Ascending aorta (tissue), 2 donors: Measurements from ENCODE around the gene LRRC40. TPM values are rescaled to one million over a fixed set of nuclear protein-coding genes. Genes with fewer than 3 reads are reported as not detected.
"Not testable (repeated sequence)": the region's sequence is repeated elsewhere in the genome, so short reads cannot be mapped to it uniquely, and the experiment has no call there.

ENCODE experiments used
- DNase-seq, 2 donors: peaks; one replicate each; pipeline ENCODE4 v3.0.0-alpha.2; 2019; ENCODE audit warnings: low spot score in 2 of 2
- H3K27ac ChIP-seq, 2 donors: fragments of 200-600 bp; sonication (generic); one replicate each; pipeline ENCODE4 v1.5.1; 2016 to 2017; ENCODE audit warnings: mild to moderate bottlenecking in 1 of 2
- H3K27me3 ChIP-seq: fragments of 200-600 bp; sonication (generic); one replicate; pipeline ENCODE4 v1.5.1; 2017
- H3K36me3 ChIP-seq, 2 donors: fragments of 200-600 bp; sonication (generic); one replicate each; pipeline ENCODE4 v1.5.1; 2016
- H3K4me1 ChIP-seq, 2 donors: fragments of 200-600 bp; sonication (generic); one replicate each; pipeline ENCODE4 v1.5.1; 2016 to 2017; ENCODE audit warnings: mild to moderate bottlenecking in 1 of 2
- H3K4me3 ChIP-seq, 2 donors: fragments of 200-600 bp; sonication (generic); one replicate each; pipeline ENCODE4 v1.5.1; 2016 to 2017; ENCODE audit warnings: mild to moderate bottlenecking in 1 of 2
- H3K9me3 ChIP-seq, 2 donors: fragments of 200-600 bp; sonication (generic); one replicate each; pipeline ENCODE4 v1.5.1; 2016
- intact Hi-C: fragments of 100-400 bp; cut with DNase I; formaldehyde crosslinking; loops from one replicate; pipeline ENCODE4 v1.15.1; 2023
- total RNA-seq: library from RNA; depleted of rRNA; stranded (reverse); fragments of >200 nt; gene quantifications from one replicate; pipeline ENCODE4 v1.1.0, GENCODE V29; 2016
- TF ChIP-seq, protein P1 (sequence below), 3 experiments: fragments of 200-600 bp in 2 of 3; fragments of 450-650 bp in 1 of 3; sonication (generic) in 2 of 3; IDR thresholded peaks; one replicate each; pipeline ENCODE4 v1.5.1; 2016 to 2019; ENCODE audit warnings: antibody characterized with exemption in 3 of 3, mild to moderate bottlenecking in 1 of 3, moderate library complexity in 1 of 3

LRRC40 gene
- total RNA-seq, 1 donor from 2014 or later = 10.6 TPM

DNA sequence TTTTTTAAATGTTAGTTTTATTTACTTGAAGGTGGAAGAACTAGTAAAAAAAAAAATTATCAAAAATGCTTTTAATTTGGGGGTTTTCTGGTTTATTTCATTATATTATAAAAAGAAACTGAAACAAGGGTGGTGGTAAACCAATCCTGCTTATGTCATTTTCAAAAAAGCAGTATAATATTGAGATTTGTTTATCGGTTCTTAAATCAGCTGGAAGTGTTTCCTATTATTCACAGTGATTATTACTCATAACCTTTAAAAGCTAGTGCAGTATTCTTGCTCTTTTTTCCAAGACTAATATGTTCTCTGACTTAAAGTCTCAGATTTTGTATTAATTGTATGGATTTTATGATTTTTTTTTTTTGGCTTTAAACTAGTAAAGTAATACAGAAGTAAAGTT is 5.4 kb upstream of the LRRC40 start:
- Histone ChIP-seq H3K27me3 (no peaks in the 10 kb centered on the region), H3K9me3 (no peaks in the 10 kb centered on the region), H3K4me1 (peaks cover 0 to 22% of the 10 kb centered on the region in 2 donors), H3K27ac (no peak overlapping the region), H3K4me3 (no peak overlapping the region), H3K36me3 (peaks cover 0 to 28% of the 10 kb centered on the region in 2 donors)
- TF ChIP-seq, protein P1, sequence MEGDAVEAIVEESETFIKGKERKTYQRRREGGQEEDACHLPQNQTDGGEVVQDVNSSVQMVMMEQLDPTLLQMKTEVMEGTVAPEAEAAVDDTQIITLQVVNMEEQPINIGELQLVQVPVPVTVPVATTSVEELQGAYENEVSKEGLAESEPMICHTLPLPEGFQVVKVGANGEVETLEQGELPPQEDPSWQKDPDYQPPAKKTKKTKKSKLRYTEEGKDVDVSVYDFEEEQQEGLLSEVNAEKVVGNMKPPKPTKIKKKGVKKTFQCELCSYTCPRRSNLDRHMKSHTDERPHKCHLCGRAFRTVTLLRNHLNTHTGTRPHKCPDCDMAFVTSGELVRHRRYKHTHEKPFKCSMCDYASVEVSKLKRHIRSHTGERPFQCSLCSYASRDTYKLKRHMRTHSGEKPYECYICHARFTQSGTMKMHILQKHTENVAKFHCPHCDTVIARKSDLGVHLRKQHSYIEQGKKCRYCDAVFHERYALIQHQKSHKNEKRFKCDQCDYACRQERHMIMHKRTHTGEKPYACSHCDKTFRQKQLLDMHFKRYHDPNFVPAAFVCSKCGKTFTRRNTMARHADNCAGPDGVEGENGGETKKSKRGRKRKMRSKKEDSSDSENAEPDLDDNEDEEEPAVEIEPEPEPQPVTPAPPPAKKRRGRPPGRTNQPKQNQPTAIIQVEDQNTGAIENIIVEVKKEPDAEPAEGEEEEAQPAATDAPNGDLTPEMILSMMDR (IDR thresholded peaks at IDR 0.05) = no peak
- intact Hi-C loops = no loop called here
- DNase-seq = no peak

DNA sequence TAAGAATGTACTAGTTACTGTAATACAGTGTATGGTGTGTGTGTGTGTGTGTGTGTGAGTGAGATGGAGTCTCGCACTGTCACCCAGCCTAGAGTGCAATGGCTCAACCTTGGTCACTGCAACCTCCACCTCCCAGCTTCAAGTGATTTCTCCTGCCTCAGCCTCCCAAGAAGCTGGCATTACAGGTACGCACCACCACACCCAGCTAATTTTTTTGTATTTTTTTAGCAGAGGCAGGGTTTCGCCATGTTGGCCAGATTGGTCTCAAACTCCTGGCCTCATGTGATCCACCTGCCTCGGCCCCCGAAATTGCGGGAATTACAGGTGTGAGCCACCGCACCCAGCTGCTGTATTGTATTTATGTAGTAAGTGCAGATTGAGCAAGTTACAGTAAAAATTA is 2.9 kb upstream of the LRRC40 start:
- DNase-seq = no peak
- no peak overlapping the region for H3K27ac ChIP-seq
- no peaks in the 10 kb centered on the region for H3K9me3 ChIP-seq
- TF ChIP-seq, protein P1 (IDR thresholded peaks at IDR 0.05) = no peak
- H3K4me3 ChIP-seq = no peak overlapping the region
- H3K4me1 ChIP-seq = peaks cover 0 to 28% of the 10 kb centered on the region in 2 donors
- intact Hi-C loops = loop anchor here (5.0 to 10.0 kb wide), 3 partner anchors 144 to 1973 kb away; partner anchors contain the start of genes ANKRD13C, CTH and WLS
- H3K36me3 ChIP-seq = peaks cover 0 to 20% of the 10 kb centered on the region in 2 donors
- no peaks in the 10 kb centered on the region for H3K27me3 ChIP-seq

DNA sequence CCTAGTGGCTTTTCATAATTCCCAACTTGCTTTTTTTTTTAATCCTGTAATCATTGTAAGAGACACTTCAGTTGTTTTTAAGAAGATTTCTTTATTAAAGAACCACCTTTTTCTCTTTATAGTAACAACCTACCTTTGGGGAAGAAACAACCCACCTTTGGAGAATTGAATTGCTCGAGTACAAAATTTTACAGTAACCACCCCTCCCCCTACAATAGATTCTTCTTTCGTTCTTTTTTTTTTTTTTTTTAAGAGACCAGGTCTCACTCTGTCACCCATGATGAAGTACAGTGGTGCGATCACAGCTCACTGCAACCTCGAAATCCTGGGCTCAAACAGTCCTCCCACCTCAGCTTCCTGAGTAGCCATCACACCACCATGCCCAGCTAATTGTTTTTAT is 2.1 kb upstream of the LRRC40 start:
- no peak overlapping the region for H3K4me3 ChIP-seq
- peaks cover 0 to 14% of the 10 kb centered on the region in 2 donors for H3K36me3 ChIP-seq
- intact Hi-C loops = loop anchor here (5.0 to 10.0 kb wide), 3 partner anchors 145 to 1973 kb away; partner anchors contain the start of genes ANKRD13C, CTH and WLS
- TF ChIP-seq, protein P1 (IDR thresholded peaks at IDR 0.05) = no peak
- H3K4me1 ChIP-seq = peaks cover 0 to 28% of the 10 kb centered on the region in 2 donors
- H3K27ac ChIP-seq = no peak overlapping the region
- H3K27me3 ChIP-seq = no peaks in the 10 kb centered on the region
- no peaks in the 10 kb centered on the region for H3K9me3 ChIP-seq
- DNase-seq = no peak

DNA sequence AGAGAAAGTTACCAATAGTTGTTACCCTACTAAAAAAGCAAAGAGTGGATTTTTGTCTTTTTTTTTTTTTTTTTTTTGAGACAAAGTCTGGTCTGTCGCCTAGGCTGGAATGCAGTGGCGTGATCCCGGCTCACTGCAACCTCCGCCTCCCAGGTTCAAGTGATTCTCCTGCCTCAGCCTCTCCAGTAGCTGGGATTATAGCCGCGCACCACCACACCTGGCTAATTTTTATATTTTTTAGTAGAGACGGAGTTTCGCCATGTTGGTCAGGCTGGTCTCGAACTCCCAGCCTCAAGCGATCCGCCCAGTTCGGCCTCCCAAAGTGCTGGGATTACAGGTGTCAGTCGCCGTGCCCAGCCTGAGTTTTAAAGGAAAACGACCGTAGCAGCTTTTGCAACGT is 1.5 kb upstream of the LRRC40 start:
- not testable (repeated sequence) for H3K9me3 ChIP-seq, H3K27me3 ChIP-seq, DNase-seq
- Histone ChIP-seq H3K36me3 (peaks cover 0 to 11% of the 10 kb centered on the region in 2 donors), H3K27ac (peak overlapping the region in 1 of 2 donors; percentile 94), H3K4me3 (peak overlapping the region; percentile 72 to 82), H3K4me1 (peaks cover 0 to 28% of the 10 kb centered on the region in 2 donors)
- intact Hi-C loops = loop anchor here (5.0 to 10.0 kb wide), 3 partner anchors 145 to 1972 kb away; partner anchors contain the start of genes ANKRD13C, CTH and WLS

DNA sequence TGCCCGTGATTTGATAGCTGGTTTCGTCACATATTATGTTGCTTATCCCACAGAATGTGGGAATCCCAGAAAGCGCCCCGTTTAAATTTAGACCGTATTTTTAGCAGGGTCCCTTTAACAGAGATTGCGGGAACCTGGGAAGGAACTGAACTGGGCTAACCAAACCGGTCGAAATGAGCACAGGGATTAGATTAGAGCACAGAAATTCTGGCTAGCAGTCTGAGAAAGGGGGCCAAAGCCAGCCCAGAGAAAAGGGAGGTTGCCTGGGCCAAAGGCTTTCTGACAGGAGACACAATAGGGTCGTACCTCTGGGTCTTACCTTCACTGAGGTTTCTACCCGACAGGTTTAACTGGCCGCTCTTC is 327 bp downstream of the LRRC40 start:
- TF ChIP-seq, protein P1 (IDR thresholded peaks at IDR 0.05) = no peak
- Histone ChIP-seq H3K4me3 (peak overlapping the region; percentile 72 to 82), H3K36me3 (peaks cover 0 to 11% of the 10 kb centered on the region in 2 donors), H3K27ac (peak overlapping the region; percentile 85 to 94), H3K27me3 (no peaks in the 10 kb centered on the region), H3K9me3 (no peaks in the 10 kb centered on the region), H3K4me1 (peaks cover 0 to 25% of the 10 kb centered on the region in 2 donors)
- intact Hi-C loops = loop anchor here (1.0 to 10.0 kb wide), 5 partner anchors 16 to 1970 kb away; partner anchors contain the start of genes ANKRD13C, CTH, SRSF11 and WLS
- DNase-seq = no peak

DNA sequence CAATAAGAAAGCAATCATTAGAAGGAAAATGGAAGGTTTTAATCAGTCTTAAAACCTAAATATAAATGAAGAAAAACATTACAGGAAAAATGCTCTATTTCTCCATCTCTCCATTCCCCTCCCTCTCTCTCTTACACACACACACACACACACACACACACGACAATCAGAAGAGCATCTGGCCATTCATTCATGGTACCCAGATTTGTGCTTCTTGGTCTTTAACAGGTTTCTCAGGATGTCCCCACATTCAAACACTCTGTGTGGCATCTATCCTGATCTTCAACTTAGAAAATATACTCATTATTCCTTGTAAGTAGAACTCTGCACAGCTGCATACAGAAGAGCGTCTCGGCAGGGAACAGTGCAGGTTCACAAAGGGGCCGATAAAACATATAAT is 779 bp downstream of the LRRC40 start:
- Histone ChIP-seq H3K27me3 (no peaks in the 10 kb centered on the region), H3K27ac (peak overlapping the region; percentile 85 to 94), H3K4me3 (peak overlapping the region; percentile 72 to 82), H3K4me1 (peaks cover 0 to 23% of the 10 kb centered on the region in 2 donors), H3K9me3 (no peaks in the 10 kb centered on the region), H3K36me3 (peaks cover 0 to 11% of the 10 kb centered on the region in 2 donors)
- TF ChIP-seq, protein P1 (IDR thresholded peaks at IDR 0.05) = no peak
- DNase-seq = no peak
- intact Hi-C loops = loop anchor here (10.0 kb wide), 1 partner anchor 1970 kb away; the partner anchor contains the start of gene WLS
